OCI-LY1 (cell line): ENCODE results near the gene LRRC3C.

Experiments used
- EZH2 ChIP-seq: fragments of 200-600 bp; sonication (generic), shearing (Covaris generic); IDR thresholded peaks from 2 replicates; pipeline ENCODE4 v1.8.0; 2017; ENCODE audit warnings: borderline replicate concordance, mixed run types, mild to moderate bottlenecking, antibody characterized with exemption, low read length, moderate library complexity, mixed read lengths
- TF ChIP-seq, protein P1 (sequence below): fragments of 200-600 bp; sonication (generic), shearing (Covaris generic); IDR thresholded peaks from 2 replicates; pipeline ENCODE4 v1.5.1; 2017; ENCODE audit warnings: mild to moderate bottlenecking, antibody characterized with exemption, low read length, moderate library complexity, mixed read lengths

DNA sequence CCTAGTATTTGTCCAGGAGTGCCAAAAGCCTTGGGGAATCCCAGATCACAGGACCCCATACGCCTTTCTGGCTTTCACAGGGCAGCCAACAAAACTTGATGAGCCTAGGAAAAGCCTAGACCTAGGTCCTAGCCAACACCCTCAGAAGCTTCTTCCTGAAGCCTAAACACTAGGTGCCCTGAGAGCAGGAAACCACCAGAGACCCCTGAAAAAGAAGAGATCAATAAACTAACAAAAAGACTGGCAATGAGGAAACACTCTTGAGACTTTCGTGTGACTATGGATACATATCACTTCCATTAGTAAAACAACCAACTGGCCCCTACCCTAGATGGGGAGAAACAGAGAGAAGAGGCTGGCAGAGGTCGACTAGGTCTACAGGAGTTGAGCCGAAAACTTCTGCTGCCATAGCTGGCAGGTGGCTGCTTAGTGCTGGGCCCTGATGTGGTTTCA lies 1.4 kb upstream of the LRRC3C start:
- TF ChIP-seq, protein P1, sequence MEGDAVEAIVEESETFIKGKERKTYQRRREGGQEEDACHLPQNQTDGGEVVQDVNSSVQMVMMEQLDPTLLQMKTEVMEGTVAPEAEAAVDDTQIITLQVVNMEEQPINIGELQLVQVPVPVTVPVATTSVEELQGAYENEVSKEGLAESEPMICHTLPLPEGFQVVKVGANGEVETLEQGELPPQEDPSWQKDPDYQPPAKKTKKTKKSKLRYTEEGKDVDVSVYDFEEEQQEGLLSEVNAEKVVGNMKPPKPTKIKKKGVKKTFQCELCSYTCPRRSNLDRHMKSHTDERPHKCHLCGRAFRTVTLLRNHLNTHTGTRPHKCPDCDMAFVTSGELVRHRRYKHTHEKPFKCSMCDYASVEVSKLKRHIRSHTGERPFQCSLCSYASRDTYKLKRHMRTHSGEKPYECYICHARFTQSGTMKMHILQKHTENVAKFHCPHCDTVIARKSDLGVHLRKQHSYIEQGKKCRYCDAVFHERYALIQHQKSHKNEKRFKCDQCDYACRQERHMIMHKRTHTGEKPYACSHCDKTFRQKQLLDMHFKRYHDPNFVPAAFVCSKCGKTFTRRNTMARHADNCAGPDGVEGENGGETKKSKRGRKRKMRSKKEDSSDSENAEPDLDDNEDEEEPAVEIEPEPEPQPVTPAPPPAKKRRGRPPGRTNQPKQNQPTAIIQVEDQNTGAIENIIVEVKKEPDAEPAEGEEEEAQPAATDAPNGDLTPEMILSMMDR, result no peak
- no peak for TF ChIP-seq EZH2
